Endothelial cell of umbilical vein (primary cell): Measurements from ENCODE around the gene GALNT14. TPM values are rescaled to one million over a fixed set of nuclear protein-coding genes. Genes with fewer than 3 reads are reported as not detected.

Source experiments
- BruUV-seq: library from RNA; stranded (reverse); fragments of 400-500 nt; replicated peaks from 2 replicates; lab custom pipeline; 2021; lab: Mats Ljungman, UMichigan
- CTCF ChIA-PET: fragments of 300-600, 350-600 bp; sonication (Branson Sonifier 250); formaldehyde crosslinking; loops from one replicate; lab custom pipeline; 2021; ENCODE audit warnings: antibody characterized with exemption, inconsistent platforms; lab: Charles Lee
- POLR2A ChIA-PET: fragments of 300-600, 350-600 bp; sonication (Branson Sonifier 250); formaldehyde crosslinking; loops from one replicate; lab custom pipeline; 2021; ENCODE audit warnings: antibody characterized with exemption, inconsistent platforms; lab: Charles Lee
- DNase-seq: peaks from one replicate; pipeline ENCODE4 v3.0.0-alpha.2; 2011; ENCODE audit warnings: low read depth, low spot score
- FAIRE-seq: peaks from 2 replicates; lab custom pipeline; 2011; peaks lifted over from hg19 to GRCh38; lab: Jason Lieb, UNC
- H2AFZ ChIP-seq: 2 replicates; pipeline ENCODE4 v1.6.0; 2012; ENCODE audit warnings: low read depth, low read length, control low read depth, inconsistent platforms
- H3K27ac ChIP-seq: 2 replicates; pipeline ENCODE4 v1.5.1; 2011; ENCODE audit warnings: low read depth, mild to moderate bottlenecking, control low read depth, low read length, moderate library complexity; ENCODE audit not compliant: insufficient read depth
- H3K27me3 ChIP-seq, 2 experiments: 2 replicates each; pipeline versions ENCODE4 v1.6.0 to v1.6.1; 2011; ENCODE audit warnings: low read length in 2 of 2, mixed read lengths in 1 of 2; ENCODE audit not compliant: control insufficient read depth in 2 of 2, insufficient read depth in 2 of 2
- H3K36me3 ChIP-seq, 2 experiments: 2 replicates in 1 of 2; 3 replicates in 1 of 2; pipeline ENCODE4 v1.5.1; 2011; ENCODE audit warnings: low read length in 2 of 2, mild to moderate bottlenecking in 1 of 2, moderate library complexity in 1 of 2; ENCODE audit not compliant: control insufficient read depth in 2 of 2, insufficient read depth in 2 of 2; ENCODE audit errors: extremely low read depth in 1 of 2
- H3K4me1 ChIP-seq: 3 replicates; pipeline ENCODE4 v1.5.1; 2011; ENCODE audit warnings: mild to moderate bottlenecking, low read length; ENCODE audit not compliant: control insufficient read depth, insufficient read depth; ENCODE audit errors: extremely low read depth
- H3K4me2 ChIP-seq: 2 replicates; pipeline ENCODE4 v1.6.1; 2011; ENCODE audit warnings: low read length, control low read depth, mixed read lengths; ENCODE audit not compliant: insufficient read depth
- H3K4me3 ChIP-seq, 3 experiments: fragments of 200-600 bp in 1 of 3; sonication (generic), shearing (Covaris generic) in 1 of 3; replicated peaks in 1 of 3; 2 replicates each; pipeline ENCODE4 v1.5.1; 2011 to 2016; ENCODE audit warnings: control low read depth in 3 of 3, low read length in 3 of 3, mild to moderate bottlenecking in 2 of 3, inconsistent platforms in 1 of 3, low read depth in 1 of 3, moderate library complexity in 1 of 3; ENCODE audit not compliant: insufficient read depth in 1 of 3
- H3K79me2 ChIP-seq: 2 replicates; pipeline ENCODE4 v1.6.0; 2012; ENCODE audit warnings: low read length, inconsistent platforms; ENCODE audit not compliant: control insufficient read depth, insufficient read depth
- H3K9ac ChIP-seq: replicated peaks from 2 replicates; pipeline ENCODE3; 2011; ENCODE audit warnings: low read length, control low read depth; ENCODE audit not compliant: insufficient read depth; ENCODE audit errors: extremely low read depth
- H3K9me1 ChIP-seq: replicated peaks from 3 replicates; pipeline ENCODE4 v1.6.0; 2011; ENCODE audit warnings: mild to moderate bottlenecking, low read length; ENCODE audit not compliant: control insufficient read depth, insufficient read depth; ENCODE audit errors: extremely low read depth
- H3K9me3 ChIP-seq: replicated peaks from 2 replicates; pipeline ENCODE4 v1.5.1; 2012; ENCODE audit warnings: low read length, inconsistent platforms; ENCODE audit not compliant: control insufficient read depth, insufficient read depth
- H4K20me1 ChIP-seq: replicated peaks from 2 replicates; pipeline ENCODE3; 2011; ENCODE audit warnings: mild to moderate bottlenecking, low read length; ENCODE audit not compliant: control insufficient read depth, insufficient read depth; ENCODE audit errors: extremely low read depth
- EZH2 ChIP-seq: IDR thresholded peaks from 2 replicates; pipeline ENCODE4 v1.6.1; 2012; ENCODE audit warnings: borderline replicate concordance, low read depth, mild to moderate bottlenecking, moderate library complexity, low read length, inconsistent platforms; ENCODE audit not compliant: severe bottlenecking
- FOS ChIP-seq: IDR thresholded peaks from 2 replicates; pipeline ENCODE4 v1.6.1; 2011; ENCODE audit warnings: mild to moderate bottlenecking, low read length, moderate library complexity, borderline replicate concordance; ENCODE audit not compliant: insufficient read depth
- GATA2 ChIP-seq: IDR thresholded peaks from 2 replicates; pipeline ENCODE4 v1.7.0; 2011; ENCODE audit warnings: low read depth, mild to moderate bottlenecking, moderate library complexity, mixed read lengths, low read length; ENCODE audit not compliant: insufficient read length, insufficient read depth
- JUN ChIP-seq: IDR thresholded peaks from 2 replicates; pipeline ENCODE4 v1.6.1; 2011; ENCODE audit warnings: borderline replicate concordance, low read depth; ENCODE audit not compliant: insufficient read length, insufficient read depth
- MYC ChIP-seq: IDR thresholded peaks from one replicate; pipeline ENCODE4 v1.6.1; 2011; ENCODE audit warnings: mild to moderate bottlenecking, low read depth, low read length
- POLR2A ChIP-seq: IDR thresholded peaks from 2 replicates; pipeline ENCODE4 v1.6.1; 2012; ENCODE audit warnings: low read depth, mild to moderate bottlenecking, control low read depth, low read length
- POLR2AphosphoS5 ChIP-seq: IDR thresholded peaks from 2 replicates; pipeline ENCODE4 v1.6.1; 2012; ENCODE audit warnings: low read depth, mild to moderate bottlenecking, control low read depth, low read length, moderate library complexity; ENCODE audit not compliant: insufficient read depth
- dilution Hi-C: fragments of 300-500 bp; cut with MboI; formaldehyde crosslinking; loops from one replicate; pipeline ENCODE4 v1.15.0; 2019; ENCODE audit warnings: low sequenced_read_pairs; ENCODE audit not compliant: extremely low pct_ligation_motif_present
- intact Hi-C: fragments of 100-400 bp; cut with micrococcal nuclease; formaldehyde crosslinking; loops from one replicate; pipeline ENCODE4 v1.10.0; 2022
- polyA plus RNA-seq, 4 experiments: library from polyadenylated mRNA; depleted of rRNA in 3 of 4; stranded (reverse) in 3 of 4; unstranded in 1 of 4; fragments of >200 nt; gene quantifications; 2 replicates each; pipeline versions ENCODE4 v1.2.1 to v1.2.3, GENCODE V29; 2011 to 2012; ENCODE audit warnings: missing spikeins in 1 of 4
- total RNA-seq: library from RNA; stranded (reverse); gene quantifications from 2 replicates; pipeline ENCODE4 v1.2.3, GENCODE V29; 2021
- TF ChIP-seq, protein P1 (sequence below): IDR thresholded peaks from 2 replicates; pipeline ENCODE4 v1.6.1; 2011; ENCODE audit not compliant: insufficient read depth, insufficient read length
- TF ChIP-seq, protein P2 (sequence below), 2 donors: IDR thresholded peaks; 1 replicate in 1 of 2; 2 replicates in 1 of 2; pipeline ENCODE4 v1.5.1; 2011; ENCODE audit warnings: low read length in 2 of 2, mild to moderate bottlenecking in 2 of 2, moderate library complexity in 2 of 2, control low read depth in 1 of 2, inconsistent platforms in 1 of 2, low read depth in 1 of 2; ENCODE audit not compliant: insufficient read depth in 1 of 2; ENCODE audit errors: extremely low read depth in 1 of 2

The GALNT14 gene
- total and polyA plus RNA-seq, 2 donors (not counting 3 experiments of a cell fraction or from before 2014, with no cell fraction given): 0.04 to 0.40 TPM

DNA sequence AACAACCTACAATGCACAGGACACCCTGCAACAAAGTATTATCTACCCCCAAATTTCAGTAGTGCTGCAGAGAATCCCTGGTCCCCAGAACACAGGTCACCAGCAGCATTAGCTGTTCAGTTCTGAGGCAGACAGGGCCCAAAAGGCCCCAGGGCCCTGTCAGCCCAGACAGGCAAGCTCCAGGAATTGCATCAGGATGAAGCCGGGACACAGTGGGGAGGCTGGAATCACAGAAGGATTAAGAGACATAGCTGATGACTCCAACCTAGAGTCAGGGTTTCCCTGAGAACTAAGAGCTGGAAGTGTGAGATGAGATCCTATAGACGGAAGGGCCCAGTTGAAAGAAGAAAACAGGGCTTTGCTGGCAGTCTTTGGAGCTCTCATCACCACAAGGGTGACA is 148.1 kb downstream of the GALNT14 start:
- H3K4me2 ChIP-seq: no peak overlapping the region
- TF ChIP-seq MYC (no peak), GATA2 (no peak), POLR2A (no peak), EZH2 (no peak), FOS (no peak), POLR2AphosphoS5 (no peak), JUN (no peak)
- TF ChIP-seq, protein P1, sequence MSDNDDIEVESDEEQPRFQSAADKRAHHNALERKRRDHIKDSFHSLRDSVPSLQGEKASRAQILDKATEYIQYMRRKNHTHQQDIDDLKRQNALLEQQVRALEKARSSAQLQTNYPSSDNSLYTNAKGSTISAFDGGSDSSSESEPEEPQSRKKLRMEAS: no peak
- TF ChIP-seq, protein P2, sequence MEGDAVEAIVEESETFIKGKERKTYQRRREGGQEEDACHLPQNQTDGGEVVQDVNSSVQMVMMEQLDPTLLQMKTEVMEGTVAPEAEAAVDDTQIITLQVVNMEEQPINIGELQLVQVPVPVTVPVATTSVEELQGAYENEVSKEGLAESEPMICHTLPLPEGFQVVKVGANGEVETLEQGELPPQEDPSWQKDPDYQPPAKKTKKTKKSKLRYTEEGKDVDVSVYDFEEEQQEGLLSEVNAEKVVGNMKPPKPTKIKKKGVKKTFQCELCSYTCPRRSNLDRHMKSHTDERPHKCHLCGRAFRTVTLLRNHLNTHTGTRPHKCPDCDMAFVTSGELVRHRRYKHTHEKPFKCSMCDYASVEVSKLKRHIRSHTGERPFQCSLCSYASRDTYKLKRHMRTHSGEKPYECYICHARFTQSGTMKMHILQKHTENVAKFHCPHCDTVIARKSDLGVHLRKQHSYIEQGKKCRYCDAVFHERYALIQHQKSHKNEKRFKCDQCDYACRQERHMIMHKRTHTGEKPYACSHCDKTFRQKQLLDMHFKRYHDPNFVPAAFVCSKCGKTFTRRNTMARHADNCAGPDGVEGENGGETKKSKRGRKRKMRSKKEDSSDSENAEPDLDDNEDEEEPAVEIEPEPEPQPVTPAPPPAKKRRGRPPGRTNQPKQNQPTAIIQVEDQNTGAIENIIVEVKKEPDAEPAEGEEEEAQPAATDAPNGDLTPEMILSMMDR (IDR thresholded peaks at IDR 0.05; ENCODE audit: extremely low read depth in 1 of 2, insufficient read depth in 1 of 2, low read depth in 1 of 2, low read length in 2 of 2): no peak
- H3K4me1 ChIP-seq: no peaks in the 10 kb centered on the region
- H2AFZ ChIP-seq: no peak overlapping the region
- dilution Hi-C loops: no loop called here
- H3K9ac ChIP-seq: no peak overlapping the region
- CTCF ChIA-PET: no interaction called here
- no peaks in the 10 kb centered on the region for H3K79me2 ChIP-seq
- H3K27me3 ChIP-seq: no peaks in the 10 kb centered on the region
- no peak overlapping the region for H3K4me3 ChIP-seq
- DNase-seq (no peak), FAIRE-seq (no peak)
- H3K36me3 ChIP-seq: no peaks in the 10 kb centered on the region
- no peak overlapping the region for H3K27ac ChIP-seq
- no TSS peak for BruUV-seq
- H3K9me1 ChIP-seq: no peaks in the 10 kb centered on the region
- H3K9me3 ChIP-seq: peaks cover 2% of the 10 kb centered on the region
- POLR2A ChIA-PET: no interaction called here
- H4K20me1 ChIP-seq: no peaks in the 10 kb centered on the region
- intact Hi-C loops: no loop called here
